Keratinocyte (primary cell): Measurements from ENCODE around the gene RFFL. TPM values are rescaled to one million over a fixed set of nuclear protein-coding genes. Genes with fewer than 3 reads are reported as not detected.

ENCODE experiments used
- DNase-seq: peaks from one replicate; pipeline ENCODE4 v3.0.0-alpha.2; 2011; ENCODE audit warnings: low read depth, missing footprints, low spot score
- FAIRE-seq: peaks from 2 replicates; lab custom pipeline; 2011; peaks lifted over from hg19 to GRCh38; lab: Jason Lieb, UNC
- H2AFZ ChIP-seq: 2 replicates; pipeline ENCODE4 v1.6.0; 2012; ENCODE audit warnings: low read length, control low read depth, inconsistent platforms; ENCODE audit not compliant: control insufficient read depth
- H3K27ac ChIP-seq: 2 replicates; pipeline ENCODE4 v1.5.1; 2011; ENCODE audit warnings: low read length; ENCODE audit not compliant: control insufficient read depth, insufficient read depth
- H3K27me3 ChIP-seq: 3 replicates; pipeline ENCODE4 v1.6.0; 2011; ENCODE audit warnings: low read length; ENCODE audit not compliant: control insufficient read depth, insufficient read depth; ENCODE audit errors: extremely low read depth
- H3K36me3 ChIP-seq, 2 experiments: 2 replicates in 1 of 2; 3 replicates in 1 of 2; pipeline ENCODE4 v1.5.1; 2011; ENCODE audit warnings: low read length in 2 of 2, mild to moderate bottlenecking in 1 of 2; ENCODE audit not compliant: control insufficient read depth in 2 of 2, insufficient read depth in 2 of 2; ENCODE audit errors: extremely low read depth in 1 of 2
- H3K4me1 ChIP-seq: 3 replicates; pipeline ENCODE4 v1.5.1; 2011; ENCODE audit warnings: low read length; ENCODE audit not compliant: control insufficient read depth, insufficient read depth; ENCODE audit errors: extremely low read depth
- H3K4me2 ChIP-seq: 3 replicates; pipeline ENCODE4 v1.6.0; 2011; ENCODE audit warnings: low read depth, low read length; ENCODE audit not compliant: control insufficient read depth, insufficient read depth; ENCODE audit errors: extremely low read depth
- H3K4me3 ChIP-seq, 3 experiments: fragments of 200-600 bp in 1 of 3; sonication (generic) in 1 of 3; 2 replicates in 2 of 3; 3 replicates in 1 of 3; pipeline ENCODE4 v1.5.1; 2011 to 2016; ENCODE audit warnings: low read length in 3 of 3, mild to moderate bottlenecking in 3 of 3, control low read depth in 2 of 3, inconsistent platforms in 1 of 3, low read depth in 1 of 3, mixed read lengths in 1 of 3, mixed run types in 1 of 3, moderate library complexity in 1 of 3; ENCODE audit not compliant: control insufficient read depth in 2 of 3, insufficient read depth in 2 of 3; ENCODE audit errors: extremely low read depth in 1 of 3
- H3K79me2 ChIP-seq: 2 replicates; pipeline ENCODE4 v1.6.0; 2012; ENCODE audit warnings: low read length; ENCODE audit not compliant: control insufficient read depth, insufficient read depth
- H3K9ac ChIP-seq: 3 replicates; pipeline ENCODE4 v1.6.0; 2011; ENCODE audit warnings: low read length; ENCODE audit not compliant: control insufficient read depth, insufficient read depth; ENCODE audit errors: extremely low read depth
- H3K9me1 ChIP-seq: 3 replicates; pipeline ENCODE4 v1.6.0; 2011; ENCODE audit warnings: low read length; ENCODE audit not compliant: control insufficient read depth, insufficient read depth; ENCODE audit errors: extremely low read depth
- H3K9me3 ChIP-seq: 2 replicates; pipeline ENCODE4 v1.5.1; 2012; ENCODE audit warnings: low read depth, low read length; ENCODE audit not compliant: control insufficient read depth
- H4K20me1 ChIP-seq: 3 replicates; pipeline ENCODE4 v1.6.0; 2011; ENCODE audit warnings: low read length; ENCODE audit not compliant: control insufficient read depth, insufficient read depth; ENCODE audit errors: extremely low read depth
- CTCF ChIP-seq, 3 experiments: IDR thresholded peaks in 1 of 3; conservative IDR thresholded peaks in 1 of 3; optimal IDR thresholded peaks in 1 of 3; 2 replicates in 2 of 3; 3 replicates in 1 of 3; pipeline versions ENCODE3 to v1.5.1; 2011; ENCODE audit warnings: low read length in 3 of 3, mild to moderate bottlenecking in 3 of 3, moderate library complexity in 2 of 3, control low read depth in 1 of 3, inconsistent platforms in 1 of 3; ENCODE audit not compliant: insufficient read depth in 2 of 3; ENCODE audit errors: extremely low read depth in 1 of 3
- EZH2 ChIP-seq: IDR thresholded peaks from one replicate; pipeline ENCODE4 v1.6.1; 2012; ENCODE audit warnings: inconsistent platforms, mild to moderate bottlenecking, low read length, moderate library complexity
- dilution Hi-C: fragments of 300-500 bp; cut with MboI; formaldehyde crosslinking; loops from one replicate; pipeline ENCODE4 v1.7.0; 2020; ENCODE audit warnings: low sequenced_read_pairs; ENCODE audit not compliant: extremely low pct_ligation_motif_present
- polyA plus RNA-seq, 5 experiments: library from polyadenylated mRNA; depleted of rRNA in 3 of 5; stranded (reverse) in 3 of 5; stranded (forward) in 1 of 5; unstranded in 1 of 5; fragments of >200 nt; gene quantifications; 1 replicate in 1 of 5; 2 replicates in 3 of 5; 3 replicates in 1 of 5; pipeline versions ENCODE4 v1.2.1 to v1.2.3, GENCODE V29; 2011 to 2012; ENCODE audit warnings: missing spikeins in 2 of 5, low read depth in 1 of 5, low replicate concordance in 1 of 5

The RFFL gene
- polyA plus RNA-seq, 1 donor (not counting 4 experiments of a cell fraction or from before 2014, with no cell fraction given), result 13.5 TPM

GRCh38 chr17:35017021-35017420 is 46.5 kb downstream of the RFFL start:
- no peaks in the 10 kb centered on the region for H3K9me3 ChIP-seq
- no peaks in the 10 kb centered on the region for H4K20me1 ChIP-seq
- peaks cover 32 to 36% of the 10 kb centered on the region in 2 experiments for H3K36me3 ChIP-seq
- peaks cover 6% of the 10 kb centered on the region for H3K4me1 ChIP-seq
- no peak overlapping the region for H3K4me3 ChIP-seq
- no peaks in the 10 kb centered on the region for H3K27me3 ChIP-seq
- TF ChIP-seq CTCF (optimal IDR thresholded peaks at IDR 0.05 in 1 of 3, IDR thresholded peaks at IDR 0.05 in 1 of 3, conservative IDR thresholded peaks at IDR 0.05 in 1 of 3; ENCODE audit: extremely low read depth in 1 of 3, insufficient read depth in 2 of 3, low read length in 3 of 3), result no peak
- no peak for TF ChIP-seq EZH2
- DNase-seq (no peak), FAIRE-seq (no peak)
- no peak overlapping the region for H3K27ac ChIP-seq
- peaks cover 2% of the 10 kb centered on the region for H3K79me2 ChIP-seq
- peaks cover 2% of the 10 kb centered on the region for H3K9me1 ChIP-seq
- dilution Hi-C loops, result no loop called here
- no peak overlapping the region for H3K9ac ChIP-seq
- H2AFZ ChIP-seq, result no peak overlapping the region
- H3K4me2 ChIP-seq, result no peak overlapping the region

GRCh38 chr17:35016369-35016768 is 47.1 kb downstream of the RFFL start:
- Histone ChIP-seq H2AFZ (no peak overlapping the region), H3K9me1 (peaks cover 2% of the 10 kb centered on the region), H3K36me3 (peaks cover 33 to 38% of the 10 kb centered on the region in 2 experiments), H3K27me3 (no peaks in the 10 kb centered on the region), H3K4me2 (no peak overlapping the region), H3K9ac (no peak overlapping the region), H3K4me1 (no peaks in the 10 kb centered on the region), H3K4me3 (no peak overlapping the region), H3K9me3 (no peaks in the 10 kb centered on the region), H3K79me2 (peaks cover 2% of the 10 kb centered on the region), H4K20me1 (no peaks in the 10 kb centered on the region), H3K27ac (no peak overlapping the region)
- no peak for TF ChIP-seq CTCF (optimal IDR thresholded peaks at IDR 0.05 in 1 of 3, IDR thresholded peaks at IDR 0.05 in 1 of 3, conservative IDR thresholded peaks at IDR 0.05 in 1 of 3; ENCODE audit: extremely low read depth in 1 of 3, insufficient read depth in 2 of 3, low read length in 3 of 3)
- no peak for TF ChIP-seq EZH2
- dilution Hi-C loops, result no loop called here
- FAIRE-seq, result no peak
- no peak for DNase-seq
